Measurements from ENCODE around the gene RNF212B.

DNA sequence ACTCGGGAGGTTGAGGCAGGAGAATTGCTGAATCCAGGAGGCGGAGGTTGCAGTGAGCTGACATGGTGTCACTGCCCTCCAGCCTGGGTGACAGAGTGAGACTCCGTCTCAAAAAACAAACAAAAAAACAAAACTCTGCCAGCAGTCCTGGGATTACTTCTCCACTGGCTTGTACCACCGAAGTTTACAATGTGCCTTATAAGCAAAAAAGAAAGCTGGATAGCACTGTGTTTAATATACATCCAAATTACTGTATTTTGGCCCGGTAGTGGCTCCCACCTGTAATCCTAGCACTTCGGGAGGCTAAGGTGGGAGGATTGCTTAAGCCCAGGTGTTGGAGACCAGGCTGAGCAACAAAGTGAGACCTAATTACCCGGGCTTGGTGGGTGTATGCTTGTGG, 31.5 kb downstream of the RNF212B start:
- TF ChIP-seq, protein P1, sequence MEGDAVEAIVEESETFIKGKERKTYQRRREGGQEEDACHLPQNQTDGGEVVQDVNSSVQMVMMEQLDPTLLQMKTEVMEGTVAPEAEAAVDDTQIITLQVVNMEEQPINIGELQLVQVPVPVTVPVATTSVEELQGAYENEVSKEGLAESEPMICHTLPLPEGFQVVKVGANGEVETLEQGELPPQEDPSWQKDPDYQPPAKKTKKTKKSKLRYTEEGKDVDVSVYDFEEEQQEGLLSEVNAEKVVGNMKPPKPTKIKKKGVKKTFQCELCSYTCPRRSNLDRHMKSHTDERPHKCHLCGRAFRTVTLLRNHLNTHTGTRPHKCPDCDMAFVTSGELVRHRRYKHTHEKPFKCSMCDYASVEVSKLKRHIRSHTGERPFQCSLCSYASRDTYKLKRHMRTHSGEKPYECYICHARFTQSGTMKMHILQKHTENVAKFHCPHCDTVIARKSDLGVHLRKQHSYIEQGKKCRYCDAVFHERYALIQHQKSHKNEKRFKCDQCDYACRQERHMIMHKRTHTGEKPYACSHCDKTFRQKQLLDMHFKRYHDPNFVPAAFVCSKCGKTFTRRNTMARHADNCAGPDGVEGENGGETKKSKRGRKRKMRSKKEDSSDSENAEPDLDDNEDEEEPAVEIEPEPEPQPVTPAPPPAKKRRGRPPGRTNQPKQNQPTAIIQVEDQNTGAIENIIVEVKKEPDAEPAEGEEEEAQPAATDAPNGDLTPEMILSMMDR (IDR thresholded peaks at IDR 0.05): no peak
- TF ChIP-seq POLR2A (IDR thresholded peaks at IDR 0.05): no peak

Measured in Peyer's patch (tissue), 4 donors.